ENCODE data around the gene CPNE5. TPM values are rescaled to one million over a fixed set of nuclear protein-coding genes. Genes with fewer than 3 reads are reported as not detected.

Gene CPNE5
- total RNA-seq, 1 donor from 2014 or later = not detected

DNA sequence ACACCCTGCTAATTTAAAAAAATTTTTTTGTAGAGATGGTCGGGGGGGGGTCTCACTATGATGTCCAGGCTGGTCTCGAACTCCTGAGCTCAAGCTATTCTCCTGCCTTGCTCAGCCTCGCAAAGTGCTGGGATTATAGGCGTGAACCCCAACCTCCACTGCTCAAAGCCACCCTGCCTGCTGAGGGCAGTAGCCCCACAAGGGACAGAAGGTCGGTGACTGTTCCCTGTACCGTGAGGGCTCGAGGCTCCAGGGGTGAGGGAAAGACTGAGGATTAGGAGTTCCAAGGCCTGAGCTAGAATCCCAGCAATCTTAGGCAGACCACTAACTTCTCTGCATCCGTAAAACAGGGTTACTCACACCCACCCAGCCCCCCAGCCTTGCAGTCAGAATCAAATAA, 51.1 kb downstream of the CPNE5 start:
- TF ChIP-seq, protein P1, sequence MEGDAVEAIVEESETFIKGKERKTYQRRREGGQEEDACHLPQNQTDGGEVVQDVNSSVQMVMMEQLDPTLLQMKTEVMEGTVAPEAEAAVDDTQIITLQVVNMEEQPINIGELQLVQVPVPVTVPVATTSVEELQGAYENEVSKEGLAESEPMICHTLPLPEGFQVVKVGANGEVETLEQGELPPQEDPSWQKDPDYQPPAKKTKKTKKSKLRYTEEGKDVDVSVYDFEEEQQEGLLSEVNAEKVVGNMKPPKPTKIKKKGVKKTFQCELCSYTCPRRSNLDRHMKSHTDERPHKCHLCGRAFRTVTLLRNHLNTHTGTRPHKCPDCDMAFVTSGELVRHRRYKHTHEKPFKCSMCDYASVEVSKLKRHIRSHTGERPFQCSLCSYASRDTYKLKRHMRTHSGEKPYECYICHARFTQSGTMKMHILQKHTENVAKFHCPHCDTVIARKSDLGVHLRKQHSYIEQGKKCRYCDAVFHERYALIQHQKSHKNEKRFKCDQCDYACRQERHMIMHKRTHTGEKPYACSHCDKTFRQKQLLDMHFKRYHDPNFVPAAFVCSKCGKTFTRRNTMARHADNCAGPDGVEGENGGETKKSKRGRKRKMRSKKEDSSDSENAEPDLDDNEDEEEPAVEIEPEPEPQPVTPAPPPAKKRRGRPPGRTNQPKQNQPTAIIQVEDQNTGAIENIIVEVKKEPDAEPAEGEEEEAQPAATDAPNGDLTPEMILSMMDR (IDR thresholded peaks at IDR 0.05) = no peak
- peaks cover 29% of the 10 kb centered on the region for H3K27me3 Mint-ChIP-seq (ENCODE audit: low read depth)
- no peaks in the 10 kb centered on the region for H3K4me1 Mint-ChIP-seq (ENCODE audit: low read depth)
- no peak for DNase-seq (ENCODE audit: low spot score)
- H3K36me3 Mint-ChIP-seq (ENCODE audit: low read depth) = no peaks in the 10 kb centered on the region
- no peak overlapping the region for H3K4me3 Mint-ChIP-seq (ENCODE audit: unreplicated experiment)
- H3K9me3 Mint-ChIP-seq (ENCODE audit: low read depth) = no peaks in the 10 kb centered on the region
- no peak overlapping the region for H3K27ac Mint-ChIP-seq (ENCODE audit: unreplicated experiment)

DNA sequence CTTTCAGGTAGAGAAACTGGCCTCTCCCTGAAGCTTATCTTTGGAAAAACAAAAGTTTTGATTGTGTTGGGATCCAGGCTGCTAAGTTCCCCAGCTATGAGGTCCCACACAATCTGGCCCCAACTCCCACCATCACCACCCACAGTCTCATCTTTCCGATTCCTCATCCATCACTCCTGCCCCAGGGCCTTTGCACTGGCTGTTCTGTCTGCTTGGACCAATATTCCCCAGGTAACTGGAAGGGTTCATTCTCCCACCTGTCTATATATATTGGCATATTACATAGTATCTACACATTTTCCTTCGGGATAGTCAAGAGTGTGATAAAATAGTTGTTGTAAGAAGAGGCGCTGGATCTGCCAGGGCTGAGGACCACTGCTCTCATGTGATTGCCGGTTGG, 52.0 kb downstream of the CPNE5 start:
- TF ChIP-seq, protein P1 (IDR thresholded peaks at IDR 0.05) = no peak
- Mint-ChIP-seq H3K9me3 (ENCODE audit: low read depth) (no peaks in the 10 kb centered on the region), H3K4me3 (ENCODE audit: unreplicated experiment) (no peak overlapping the region), H3K27ac (ENCODE audit: unreplicated experiment) (no peak overlapping the region), H3K4me1 (ENCODE audit: low read depth) (no peaks in the 10 kb centered on the region), H3K27me3 (ENCODE audit: low read depth) (peaks cover 25% of the 10 kb centered on the region), H3K36me3 (ENCODE audit: low read depth) (no peaks in the 10 kb centered on the region)
- no peak for DNase-seq (ENCODE audit: low spot score)

DNA sequence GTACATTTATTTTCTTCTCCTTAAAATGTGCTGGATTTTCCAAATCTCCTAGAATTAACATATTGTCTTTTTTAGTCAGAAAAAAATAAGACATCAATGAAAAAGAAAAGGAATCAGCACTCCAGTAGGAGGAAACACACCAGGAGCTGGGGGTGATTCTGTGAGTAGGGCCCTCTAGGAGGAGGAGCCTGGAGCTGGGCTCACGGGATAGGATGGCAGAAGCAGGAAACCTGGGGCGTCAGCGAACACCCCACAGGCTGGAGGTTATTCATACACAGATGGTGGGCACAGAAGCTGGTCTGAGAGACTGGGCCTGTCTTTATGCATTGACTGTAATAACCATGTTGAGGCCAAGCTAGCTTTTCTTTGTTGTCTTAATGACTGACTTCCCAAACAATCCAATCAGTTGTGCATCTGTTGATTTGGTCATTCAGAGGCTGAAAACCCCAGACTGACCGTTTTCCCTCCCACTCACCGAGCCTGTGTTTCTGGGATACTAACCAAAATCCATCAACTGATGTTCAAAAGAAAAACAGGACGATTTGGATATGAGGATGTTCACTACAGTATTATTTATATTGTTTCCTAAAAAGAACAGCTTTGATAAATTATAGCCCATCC, 53.1 kb downstream of the CPNE5 start:
- no peaks in the 10 kb centered on the region for H3K9me3 Mint-ChIP-seq (ENCODE audit: low read depth)
- H3K4me1 Mint-ChIP-seq (ENCODE audit: low read depth) = no peaks in the 10 kb centered on the region
- H3K4me3 Mint-ChIP-seq (ENCODE audit: unreplicated experiment) = no peak overlapping the region
- H3K36me3 Mint-ChIP-seq (ENCODE audit: low read depth) = no peaks in the 10 kb centered on the region
- TF ChIP-seq, protein P1 (IDR thresholded peaks at IDR 0.05) = no peak
- no peak overlapping the region for H3K27ac Mint-ChIP-seq (ENCODE audit: unreplicated experiment)
- H3K27me3 Mint-ChIP-seq (ENCODE audit: low read depth) = peaks cover 18% of the 10 kb centered on the region
- no peak for DNase-seq (ENCODE audit: low spot score)

DNA sequence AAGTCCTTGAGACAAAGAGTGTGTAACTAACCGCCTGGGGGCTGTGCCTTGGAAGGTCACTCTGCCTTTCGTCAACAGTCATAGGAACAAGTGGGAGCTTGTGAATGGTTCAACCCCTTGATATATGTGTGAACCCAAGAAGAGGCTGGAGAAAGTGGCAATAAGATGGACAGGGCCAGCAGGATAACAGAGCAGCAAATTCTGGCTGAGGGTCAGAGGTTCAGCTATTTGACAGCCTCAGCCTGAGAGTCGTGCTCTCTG, 54.9 kb downstream of the CPNE5 start:
- Mint-ChIP-seq H3K9me3 (ENCODE audit: low read depth) (no peaks in the 10 kb centered on the region), H3K36me3 (ENCODE audit: low read depth) (no peaks in the 10 kb centered on the region), H3K4me3 (ENCODE audit: unreplicated experiment) (no peak overlapping the region), H3K27ac (ENCODE audit: unreplicated experiment) (no peak overlapping the region), H3K4me1 (ENCODE audit: low read depth) (peaks cover 6% of the 10 kb centered on the region), H3K27me3 (ENCODE audit: low read depth) (peaks cover 11% of the 10 kb centered on the region)
- TF ChIP-seq, protein P1 (IDR thresholded peaks at IDR 0.05) = no peak
- no peak for DNase-seq (ENCODE audit: low spot score)

DNA sequence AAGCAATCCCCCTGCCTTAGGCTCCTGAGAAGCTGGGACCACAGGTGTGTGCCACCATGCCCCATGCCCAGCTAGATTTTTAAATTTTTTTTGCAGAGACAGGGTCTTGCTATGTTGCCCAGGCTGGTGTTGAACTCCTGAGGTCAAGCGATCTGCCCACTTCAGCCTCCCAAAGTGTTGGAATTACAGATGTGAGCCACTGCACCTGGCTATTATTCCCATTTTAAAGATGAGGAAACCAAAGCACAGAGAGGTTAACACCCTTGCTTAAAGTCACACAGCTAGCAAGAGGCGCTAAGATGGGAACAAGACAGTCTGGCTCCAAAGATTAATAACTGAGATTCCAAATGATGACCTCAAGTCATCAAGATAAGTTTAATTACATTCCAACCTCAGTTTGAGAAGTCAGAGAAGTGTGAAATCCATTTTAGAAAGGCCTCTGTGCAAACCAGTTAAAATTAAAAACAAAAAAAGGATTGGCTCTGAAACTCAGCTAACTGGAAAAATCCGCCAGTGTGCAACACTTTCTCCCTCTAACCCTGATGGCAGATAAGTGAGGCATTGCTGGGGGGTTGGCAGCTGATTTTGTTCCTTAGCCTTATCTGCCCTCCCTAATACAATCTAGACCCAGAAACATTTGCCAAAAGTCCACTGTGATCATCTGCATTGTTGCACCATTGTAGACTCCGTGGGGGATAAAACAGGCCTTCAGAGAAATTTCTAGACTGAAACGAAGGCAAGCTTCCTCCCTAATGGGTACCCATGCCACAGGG, 55.5 kb downstream of the CPNE5 start:
- TF ChIP-seq, protein P1 (IDR thresholded peaks at IDR 0.05) = no peak
- H3K27me3 Mint-ChIP-seq (ENCODE audit: low read depth) = peaks cover 7% of the 10 kb centered on the region
- H3K9me3 Mint-ChIP-seq (ENCODE audit: low read depth) = no peaks in the 10 kb centered on the region
- no peak for DNase-seq (ENCODE audit: low spot score)
- H3K36me3 Mint-ChIP-seq (ENCODE audit: low read depth) = no peaks in the 10 kb centered on the region
- no peak overlapping the region for H3K27ac Mint-ChIP-seq (ENCODE audit: unreplicated experiment)
- peaks cover 6% of the 10 kb centered on the region for H3K4me1 Mint-ChIP-seq (ENCODE audit: low read depth)
- H3K4me3 Mint-ChIP-seq (ENCODE audit: unreplicated experiment) = no peak overlapping the region
